GM13977 (cell line): Measurements from ENCODE around the gene RASA3.
"Not testable (repeated sequence)": the region's sequence is repeated elsewhere in the genome, so short reads cannot be mapped to it uniquely, and the experiment has no call there.

Experiments
- DNase-seq: peaks from one replicate; pipeline ENCODE4 v3.0.0; 2012; ENCODE audit warnings: low spot score
- CTCF ChIP-seq: IDR thresholded peaks from 2 replicates; pipeline ENCODE4 v1.5.1; 2012; ENCODE audit warnings: mild to moderate bottlenecking, control low read depth; ENCODE audit not compliant: insufficient read depth; ENCODE audit errors: extremely low read depth, missing control alignments
- in situ Hi-C: fragments of 300-500 bp; cut with MboI; formaldehyde crosslinking; loops from one replicate; pipeline ENCODE4 v1.12.0; 2022; ENCODE audit warnings: low sequenced_read_pairs, low pct_unique_long_range_greater_than_20kb, mixed read lengths, inconsistent platforms; ENCODE audit not compliant: unreplicated experiment

RASA3 gene

DNA sequence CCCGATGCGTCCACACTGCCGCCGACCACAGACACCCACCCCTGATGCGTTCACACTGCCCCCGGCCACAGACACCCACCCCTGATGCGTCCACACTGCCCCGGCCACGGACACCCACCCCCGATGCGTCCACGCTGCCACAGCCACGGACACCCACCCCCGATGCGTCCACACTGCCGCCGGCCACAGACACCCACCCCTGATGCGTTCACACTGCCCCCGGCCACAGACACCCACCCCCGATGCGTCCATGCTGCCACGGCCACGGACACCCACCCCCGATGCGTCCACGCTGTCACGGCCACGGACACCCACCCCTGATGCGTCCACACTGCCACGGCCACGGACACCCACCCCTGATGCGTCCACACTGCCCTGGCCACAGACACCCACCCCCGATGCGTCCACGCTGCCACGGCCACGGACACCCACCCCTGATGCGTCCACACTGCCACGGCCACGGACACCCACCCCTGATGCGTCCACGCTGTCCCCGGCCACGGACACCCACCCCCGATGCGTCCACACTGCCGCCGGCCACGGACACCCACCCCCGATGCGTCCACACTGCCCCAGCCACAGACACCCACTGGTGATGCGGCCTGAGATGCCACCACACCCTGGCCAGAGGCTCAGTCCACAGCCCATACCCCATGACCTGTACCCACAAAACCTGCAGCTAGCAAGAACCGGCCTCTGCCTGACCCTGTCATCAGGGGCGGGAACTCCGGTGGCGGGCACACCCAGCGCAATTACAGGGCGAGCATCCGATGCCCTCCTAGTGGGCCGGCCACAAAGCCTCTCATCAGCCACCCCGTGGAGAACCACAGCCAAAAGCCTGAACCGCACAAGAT, 28.4 kb downstream of the RASA3 start:
- no peak for DNase-seq
- TF ChIP-seq CTCF, result no peak
- in situ Hi-C loops, result no loop called here

- in situ Hi-C loops, DNase-seq: not testable (repeated sequence)
Measured at GRCh38 chr13:114103289-114103621, 29.2 kb downstream of the RASA3 start.

DNA sequence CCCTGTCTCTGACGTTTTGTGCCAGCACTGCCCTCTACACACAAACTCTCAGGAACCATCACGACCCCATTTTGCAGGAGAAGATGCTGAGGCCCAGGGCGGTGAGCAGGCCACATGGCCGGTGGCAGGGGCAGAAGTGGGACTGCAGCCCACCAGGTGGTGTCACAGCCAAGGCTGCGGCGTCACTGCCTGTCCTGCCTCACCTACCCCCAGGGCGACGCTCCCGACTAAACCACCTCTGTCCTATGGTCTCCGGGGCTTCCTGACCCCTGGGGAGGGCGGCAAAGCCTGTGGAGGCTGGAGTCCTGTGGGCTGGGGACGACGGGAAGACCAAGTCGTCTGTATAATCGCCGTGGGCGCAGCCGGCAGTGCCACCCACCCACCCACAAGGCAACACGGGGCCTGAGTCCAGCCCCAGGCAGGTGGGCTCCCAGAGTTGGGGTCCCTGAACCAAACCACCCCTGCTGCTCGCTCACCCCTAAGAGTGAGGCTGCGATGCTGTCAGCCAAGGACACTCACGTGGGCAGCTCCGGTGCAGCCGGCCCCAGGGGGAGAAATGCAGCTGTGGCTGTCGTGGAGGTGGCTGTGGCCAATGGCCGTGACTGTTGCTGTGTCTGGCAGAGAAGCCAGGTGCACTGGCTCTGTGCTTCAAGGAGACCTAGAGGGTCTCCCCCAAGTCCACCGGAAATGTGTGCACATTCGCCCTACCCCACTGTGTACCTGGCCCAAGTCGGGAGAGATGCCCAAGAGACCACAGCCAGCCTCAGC, 29.7 kb downstream of the RASA3 start:
- DNase-seq, result no peak
- in situ Hi-C loops, result no loop called here
- TF ChIP-seq CTCF, result no peak

GRCh38 chr13:114102131-114102520, 30.3 kb downstream of the RASA3 start:
- no peak for TF ChIP-seq CTCF
- in situ Hi-C loops, result no loop called here
- no peak for DNase-seq

DNA sequence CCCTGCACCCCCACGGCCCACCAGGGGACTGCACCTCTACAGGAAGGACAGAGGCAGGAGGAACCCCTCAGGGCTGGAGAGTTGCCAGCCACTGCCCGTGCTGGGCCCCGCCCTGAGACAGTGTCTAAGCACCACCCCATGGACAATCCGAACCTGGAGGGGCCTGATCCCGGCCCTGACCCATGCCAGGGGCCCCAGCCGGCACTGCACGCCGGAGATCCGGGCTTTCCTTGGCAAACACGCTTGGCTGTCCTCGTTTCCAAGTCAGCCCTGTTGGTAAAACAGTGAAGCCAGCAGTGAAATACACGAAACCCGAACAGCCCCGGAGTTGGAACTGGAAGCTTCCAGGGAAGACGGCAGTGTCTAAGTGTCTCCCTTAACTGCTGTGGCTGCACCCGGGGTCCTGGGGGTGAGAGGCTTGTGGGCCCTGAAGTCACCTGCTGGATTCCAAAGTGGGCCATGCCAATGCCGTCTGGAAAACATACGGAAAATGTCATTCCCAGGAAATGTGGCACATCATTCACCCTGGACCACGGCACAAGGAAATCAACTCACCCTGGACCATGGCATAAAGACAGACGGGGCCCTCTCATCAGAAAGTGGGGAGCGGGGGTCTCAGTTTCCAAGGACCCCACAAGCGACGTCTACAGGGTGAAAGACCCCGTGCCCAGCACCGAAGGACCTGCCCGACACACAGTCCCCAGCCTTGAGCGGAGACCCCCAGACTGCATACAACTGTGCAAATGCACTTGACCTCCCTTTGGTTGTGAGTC, 30.9 kb downstream of the RASA3 start:
- DNase-seq, result no peak
- in situ Hi-C loops, result no loop called here

More for the DNA sequence above, 30.9 kb downstream of the RASA3 start:
- TF ChIP-seq CTCF, result no peak
